ENCODE results near the gene KAZN.

KAZN gene

DNA sequence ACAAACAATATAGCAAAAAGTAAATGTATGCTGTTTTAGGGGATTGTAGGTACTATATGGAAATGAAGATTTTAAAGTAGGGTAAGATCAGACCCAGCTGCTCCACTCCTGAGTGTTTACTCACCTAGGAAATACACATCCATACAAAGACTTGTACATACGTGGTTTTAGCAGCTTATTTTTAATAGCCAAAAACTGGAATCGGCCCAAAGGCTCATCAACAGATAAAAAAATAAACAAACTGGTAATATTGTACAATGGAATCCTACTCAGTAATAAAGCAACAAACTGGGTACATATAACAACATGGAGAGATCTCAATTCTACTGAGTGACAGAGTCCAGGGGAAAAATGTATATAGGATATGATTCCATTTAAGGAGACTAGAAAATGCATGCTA is 375.9 kb downstream of the KAZN start:
- H3K9ac ChIP-seq (ENCODE audit: low read length) = no peak overlapping the region
- peaks cover 34% of the 10 kb centered on the region for H3K79me1 ChIP-seq (replicated peaks; ENCODE audit: low read length, poor library complexity, severe bottlenecking)
- no peak overlapping the region for H3K27ac ChIP-seq (ENCODE audit: low read length, poor library complexity, severe bottlenecking)
- no peak overlapping the region for H3K4ac ChIP-seq (ENCODE audit: low read depth in 1 of 2, low read length in 2 of 2)
- no peak for DNase-seq
- H2AK5ac ChIP-seq (ENCODE audit: low read length, severe bottlenecking) = no peak overlapping the region
- no peak overlapping the region for H3K4me2 ChIP-seq (ENCODE audit: low read length, poor library complexity, severe bottlenecking)
- H3K4me1 ChIP-seq (ENCODE audit: control insufficient read depth, insufficient read depth, low read depth, low read length) = peaks cover 29% of the 10 kb centered on the region
- H3K27me3 ChIP-seq (ENCODE audit: control insufficient read depth in 1 of 2, insufficient read depth in 1 of 2, low read length in 2 of 2) = no peaks in the 10 kb centered on the region
- no CpG with 5 or more reads among the region's 2 CpGs for WGBS
- no peak overlapping the region for H3K4me3 ChIP-seq (ENCODE audit: insufficient read depth in 1 of 2, low read depth in 1 of 2, low read length in 2 of 2)
- no peak overlapping the region for H2BK120ac ChIP-seq (ENCODE audit: low read depth, low read length)
- H2BK15ac ChIP-seq (ENCODE audit: low read depth, poor library complexity, severe bottlenecking) = no peak overlapping the region
- no peak overlapping the region for H2BK5ac ChIP-seq (ENCODE audit: low read depth, low read length, poor library complexity, severe bottlenecking)
- no peak overlapping the region for H2BK12ac ChIP-seq (ENCODE audit: low read length in 2 of 2)
- H2AFZ ChIP-seq (ENCODE audit: low read depth, low read length) = no peak overlapping the region
- H3K36me3 ChIP-seq (ENCODE audit: control insufficient read depth in 1 of 2, insufficient read depth in 2 of 2, low read depth in 1 of 2, low read length in 2 of 2) = peaks cover 0 to 27% of the 10 kb centered on the region in 2 experiments
- H3K14ac ChIP-seq (ENCODE audit: low read length in 2 of 2) = no peak overlapping the region
- H4K91ac ChIP-seq (ENCODE audit: low read length) = no peak overlapping the region
- peaks cover 6% of the 10 kb centered on the region for H3K9me3 ChIP-seq (ENCODE audit: control insufficient read depth, low read length)
- no peak overlapping the region for H3K23ac ChIP-seq (ENCODE audit: low read length in 2 of 2)
- no peak overlapping the region for H4K8ac ChIP-seq (ENCODE audit: low read length)
- H3K18ac ChIP-seq (ENCODE audit: low read depth in 1 of 2, low read length in 2 of 2) = no peak overlapping the region

DNA sequence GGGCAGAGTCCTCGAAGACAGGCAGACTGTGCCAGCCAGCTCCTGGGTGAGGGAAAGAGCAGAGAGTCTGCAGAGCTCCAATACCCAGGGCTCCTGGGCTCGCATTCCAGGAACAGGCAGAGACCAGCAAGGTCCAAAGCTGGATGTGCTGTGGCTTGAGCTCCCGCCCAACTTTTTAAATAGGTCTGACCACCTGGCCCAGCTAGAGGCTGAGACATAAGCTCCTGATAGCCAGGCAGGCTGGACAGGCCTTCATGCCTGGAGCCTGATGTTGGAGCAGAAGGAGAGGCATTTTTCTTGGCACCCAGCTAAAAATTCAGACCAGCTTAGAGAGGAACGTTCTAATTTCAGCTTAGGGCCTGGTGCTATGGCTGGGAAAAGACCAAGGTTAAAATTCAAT is 376.6 kb downstream of the KAZN start:
- peaks cover 6% of the 10 kb centered on the region for H3K9me3 ChIP-seq (ENCODE audit: control insufficient read depth, low read length)
- peaks cover 0 to 27% of the 10 kb centered on the region in 2 experiments for H3K36me3 ChIP-seq (ENCODE audit: control insufficient read depth in 1 of 2, insufficient read depth in 2 of 2, low read depth in 1 of 2, low read length in 2 of 2)
- no peaks in the 10 kb centered on the region for H3K27me3 ChIP-seq (ENCODE audit: control insufficient read depth in 1 of 2, insufficient read depth in 1 of 2, low read length in 2 of 2)
- H4K91ac ChIP-seq (ENCODE audit: low read length) = no peak overlapping the region
- H2BK15ac ChIP-seq (ENCODE audit: low read depth, poor library complexity, severe bottlenecking) = no peak overlapping the region
- H3K4ac ChIP-seq (ENCODE audit: low read depth in 1 of 2, low read length in 2 of 2) = no peak overlapping the region
- peaks cover 35% of the 10 kb centered on the region for H3K79me1 ChIP-seq (replicated peaks; ENCODE audit: low read length, poor library complexity, severe bottlenecking)
- peak overlapping the region; percentile 58 for H2AK5ac ChIP-seq (ENCODE audit: low read length, severe bottlenecking)
- H3K4me1 ChIP-seq (ENCODE audit: control insufficient read depth, insufficient read depth, low read depth, low read length) = peaks cover 31% of the 10 kb centered on the region
- H4K8ac ChIP-seq (ENCODE audit: low read length) = no peak overlapping the region
- H3K9ac ChIP-seq (ENCODE audit: low read length) = no peak overlapping the region
- no peak overlapping the region for H3K27ac ChIP-seq (ENCODE audit: low read length, poor library complexity, severe bottlenecking)
- DNase-seq = no peak
- H3K4me2 ChIP-seq (ENCODE audit: low read length, poor library complexity, severe bottlenecking) = no peak overlapping the region
- no peak overlapping the region for H2BK5ac ChIP-seq (ENCODE audit: low read depth, low read length, poor library complexity, severe bottlenecking)
- H2BK12ac ChIP-seq (ENCODE audit: low read length in 2 of 2) = peak overlapping the region in 1 of 2 experiments; percentile 24
- H3K18ac ChIP-seq (ENCODE audit: low read depth in 1 of 2, low read length in 2 of 2) = peak overlapping the region in 1 of 2 experiments; percentile 37
- H3K4me3 ChIP-seq (ENCODE audit: insufficient read depth in 1 of 2, low read depth in 1 of 2, low read length in 2 of 2) = no peak overlapping the region
- no peak overlapping the region for H2AFZ ChIP-seq (ENCODE audit: low read depth, low read length)
- no peak overlapping the region for H3K14ac ChIP-seq (ENCODE audit: low read length in 2 of 2)
- WGBS = 97% methylated on average over 3 of the region's 4 CpGs
- H2BK120ac ChIP-seq (ENCODE audit: low read depth, low read length) = no peak overlapping the region
- no peak overlapping the region for H3K23ac ChIP-seq (ENCODE audit: low read length in 2 of 2)

DNA sequence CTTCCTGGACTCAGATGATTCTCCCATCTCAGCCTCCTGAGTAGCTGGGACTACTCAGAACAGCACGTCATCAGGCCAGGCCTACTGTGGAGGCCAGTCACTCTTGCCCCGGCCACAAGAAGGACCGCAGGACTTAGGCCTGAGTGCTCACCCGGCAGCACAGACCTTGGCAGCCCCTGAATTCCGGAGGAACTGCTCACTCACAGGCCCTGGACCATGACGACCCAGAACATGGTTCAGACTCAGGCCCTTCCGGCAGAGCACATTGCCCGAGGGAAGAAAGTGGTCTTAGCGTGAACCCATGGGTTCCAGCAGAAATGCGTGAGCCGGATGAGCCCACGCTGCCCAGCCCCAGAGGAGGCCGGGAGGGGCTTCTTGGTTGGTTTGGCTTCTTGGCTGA is 377.8 kb downstream of the KAZN start:
- Histone ChIP-seq H2AK5ac (ENCODE audit: low read length, severe bottlenecking) (peak overlapping the region; percentile 19), H2BK15ac (ENCODE audit: low read depth, poor library complexity, severe bottlenecking) (no peak overlapping the region), H2BK120ac (ENCODE audit: low read depth, low read length) (no peak overlapping the region), H2AFZ (ENCODE audit: low read depth, low read length) (no peak overlapping the region), H3K18ac (ENCODE audit: low read depth in 1 of 2, low read length in 2 of 2) (peak overlapping the region in 1 of 2 experiments; percentile 7), H4K8ac (ENCODE audit: low read length) (no peak overlapping the region), H3K27ac (ENCODE audit: low read length, poor library complexity, severe bottlenecking) (no peak overlapping the region), H4K91ac (ENCODE audit: low read length) (no peak overlapping the region), H3K14ac (ENCODE audit: low read length in 2 of 2) (no peak overlapping the region), H3K27me3 (ENCODE audit: control insufficient read depth in 1 of 2, insufficient read depth in 1 of 2, low read length in 2 of 2) (no peaks in the 10 kb centered on the region), H3K4ac (ENCODE audit: low read depth in 1 of 2, low read length in 2 of 2) (no peak overlapping the region), H3K9me3 (ENCODE audit: control insufficient read depth, low read length) (peaks cover 6% of the 10 kb centered on the region), H2BK5ac (ENCODE audit: low read depth, low read length, poor library complexity, severe bottlenecking) (no peak overlapping the region), H3K36me3 (ENCODE audit: control insufficient read depth in 1 of 2, insufficient read depth in 2 of 2, low read depth in 1 of 2, low read length in 2 of 2) (peaks cover 0 to 27% of the 10 kb centered on the region in 2 experiments), H3K23ac (ENCODE audit: low read length in 2 of 2) (no peak overlapping the region), H3K79me1 (replicated peaks; ENCODE audit: low read length, poor library complexity, severe bottlenecking) (peaks cover 30% of the 10 kb centered on the region), H3K4me2 (ENCODE audit: low read length, poor library complexity, severe bottlenecking) (no peak overlapping the region), H2BK12ac (ENCODE audit: low read length in 2 of 2) (peak overlapping the region in 1 of 2 experiments; percentile 20), H3K4me3 (ENCODE audit: insufficient read depth in 1 of 2, low read depth in 1 of 2, low read length in 2 of 2) (no peak overlapping the region), H3K9ac (ENCODE audit: low read length) (no peak overlapping the region), H3K4me1 (ENCODE audit: control insufficient read depth, insufficient read depth, low read depth, low read length) (peaks cover 38% of the 10 kb centered on the region)
- DNase-seq = no peak
- 87% methylated on average over 13 of the region's 13 CpGs for WGBS

DNA sequence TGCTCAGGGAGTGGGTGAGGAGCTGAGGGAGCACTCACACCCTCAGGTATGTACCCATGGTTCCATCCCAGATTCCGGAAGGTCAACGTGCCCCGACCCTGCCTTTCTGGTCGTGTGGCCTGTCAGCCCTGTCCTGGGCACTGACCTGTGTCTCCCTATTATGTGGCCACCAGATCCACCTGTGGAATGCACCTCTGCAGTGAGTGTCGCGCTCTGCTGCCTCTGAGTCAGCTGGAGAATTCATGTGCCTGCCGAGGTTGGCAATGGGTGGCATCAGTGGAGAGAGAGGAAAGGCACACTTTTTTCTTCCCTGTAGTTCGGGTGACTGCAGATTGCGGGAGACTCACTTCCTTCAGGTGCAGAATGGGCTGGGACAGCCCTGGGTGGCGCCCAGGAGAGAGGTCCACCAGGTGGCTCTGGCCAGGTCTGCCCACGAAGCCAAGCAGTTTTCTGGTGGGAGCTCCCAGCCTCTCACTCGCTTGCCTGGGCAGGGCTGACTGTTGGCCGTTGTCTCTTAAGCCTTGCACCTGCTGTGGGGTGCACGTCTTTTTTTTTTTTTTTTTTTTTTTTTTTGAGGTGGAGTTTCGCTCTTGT is 378.9 kb downstream of the KAZN start:
- peaks cover 0 to 19% of the 10 kb centered on the region in 2 experiments for H3K36me3 ChIP-seq (ENCODE audit: control insufficient read depth in 1 of 2, insufficient read depth in 2 of 2, low read depth in 1 of 2, low read length in 2 of 2)
- no peak overlapping the region for H3K4me3 ChIP-seq (ENCODE audit: insufficient read depth in 1 of 2, low read depth in 1 of 2, low read length in 2 of 2)
- no peak overlapping the region for H3K27ac ChIP-seq (ENCODE audit: low read length, poor library complexity, severe bottlenecking)
- H3K14ac ChIP-seq (ENCODE audit: low read length in 2 of 2) = peak overlapping the region in 1 of 2 experiments; percentile 26
- H3K23ac ChIP-seq (ENCODE audit: low read length in 2 of 2) = no peak overlapping the region
- H2BK12ac ChIP-seq (ENCODE audit: low read length in 2 of 2) = peak overlapping the region in 1 of 2 experiments; percentile 18
- H2BK15ac ChIP-seq (ENCODE audit: low read depth, poor library complexity, severe bottlenecking) = no peak overlapping the region
- WGBS = 89% methylated on average over 14 of the region's 15 CpGs
- H2AFZ ChIP-seq (ENCODE audit: low read depth, low read length) = no peak overlapping the region
- H2BK5ac ChIP-seq (ENCODE audit: low read depth, low read length, poor library complexity, severe bottlenecking) = no peak overlapping the region
- H2BK120ac ChIP-seq (ENCODE audit: low read depth, low read length) = no peak overlapping the region
- no peak overlapping the region for H3K4me2 ChIP-seq (ENCODE audit: low read length, poor library complexity, severe bottlenecking)
- peak overlapping the region in 1 of 2 experiments; percentile 18 for H3K18ac ChIP-seq (ENCODE audit: low read depth in 1 of 2, low read length in 2 of 2)
- no peak overlapping the region for H3K4ac ChIP-seq (ENCODE audit: low read depth in 1 of 2, low read length in 2 of 2)
- H3K4me1 ChIP-seq (ENCODE audit: control insufficient read depth, insufficient read depth, low read depth, low read length) = peaks cover 39% of the 10 kb centered on the region
- H4K91ac ChIP-seq (ENCODE audit: low read length) = no peak overlapping the region
- H3K9ac ChIP-seq (ENCODE audit: low read length) = no peak overlapping the region
- H3K9me3 ChIP-seq (ENCODE audit: control insufficient read depth, low read length) = peaks cover 6% of the 10 kb centered on the region
- DNase-seq = no peak
- H3K27me3 ChIP-seq (ENCODE audit: control insufficient read depth in 1 of 2, insufficient read depth in 1 of 2, low read length in 2 of 2) = no peaks in the 10 kb centered on the region
- H4K8ac ChIP-seq (ENCODE audit: low read length) = no peak overlapping the region
- H2AK5ac ChIP-seq (ENCODE audit: low read length, severe bottlenecking) = peak overlapping the region; percentile 73
- H3K79me1 ChIP-seq (replicated peaks; ENCODE audit: low read length, poor library complexity, severe bottlenecking) = peaks cover 27% of the 10 kb centered on the region
